GM20000 (cell line): ENCODE data around the gene SGSM2.

Experiments used
- DNase-seq: peaks from one replicate; pipeline ENCODE4 v3.0.0; 2012; ENCODE audit warnings: low spot score
- TF ChIP-seq, protein P1 (sequence below): IDR thresholded peaks from 2 replicates; pipeline ENCODE4 v1.5.1; 2012; ENCODE audit warnings: mild to moderate bottlenecking, control low read depth; ENCODE audit errors: extremely low read depth, missing control alignments

The SGSM2 gene

DNA sequence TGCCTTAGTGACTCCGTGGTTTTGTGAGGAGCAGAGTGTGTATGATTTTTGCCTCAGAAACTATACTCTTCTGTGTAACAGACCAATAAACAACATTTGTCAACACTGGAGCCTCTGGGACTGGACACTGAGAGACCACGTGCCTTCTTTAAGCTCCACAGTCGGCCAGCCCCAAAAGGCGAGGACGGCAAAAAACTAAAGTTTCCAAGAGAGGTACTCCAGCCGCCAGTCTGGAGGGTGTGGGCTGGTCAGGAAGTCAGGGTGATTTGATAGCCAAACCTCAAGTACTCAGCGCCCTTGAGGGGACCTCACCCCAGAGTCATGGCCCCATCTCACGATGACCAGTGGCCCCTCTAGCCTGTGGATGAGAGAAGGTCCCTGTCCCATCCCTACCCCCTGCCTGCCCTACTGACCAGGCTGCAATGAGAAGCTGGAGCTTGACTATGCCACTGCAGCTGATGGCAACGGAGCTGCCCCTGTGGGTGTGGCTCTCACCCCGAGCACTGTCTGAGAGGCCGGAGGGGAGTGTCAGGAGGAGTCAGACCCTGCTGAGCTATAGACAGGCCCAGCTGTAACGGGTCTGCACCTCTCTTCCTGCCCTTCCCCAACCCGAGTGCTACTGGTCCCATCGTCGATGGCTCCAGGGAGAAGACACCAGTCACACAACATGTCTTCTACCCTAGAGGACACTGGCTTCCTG is 43.8 kb downstream of the SGSM2 start:
- TF ChIP-seq, protein P1, sequence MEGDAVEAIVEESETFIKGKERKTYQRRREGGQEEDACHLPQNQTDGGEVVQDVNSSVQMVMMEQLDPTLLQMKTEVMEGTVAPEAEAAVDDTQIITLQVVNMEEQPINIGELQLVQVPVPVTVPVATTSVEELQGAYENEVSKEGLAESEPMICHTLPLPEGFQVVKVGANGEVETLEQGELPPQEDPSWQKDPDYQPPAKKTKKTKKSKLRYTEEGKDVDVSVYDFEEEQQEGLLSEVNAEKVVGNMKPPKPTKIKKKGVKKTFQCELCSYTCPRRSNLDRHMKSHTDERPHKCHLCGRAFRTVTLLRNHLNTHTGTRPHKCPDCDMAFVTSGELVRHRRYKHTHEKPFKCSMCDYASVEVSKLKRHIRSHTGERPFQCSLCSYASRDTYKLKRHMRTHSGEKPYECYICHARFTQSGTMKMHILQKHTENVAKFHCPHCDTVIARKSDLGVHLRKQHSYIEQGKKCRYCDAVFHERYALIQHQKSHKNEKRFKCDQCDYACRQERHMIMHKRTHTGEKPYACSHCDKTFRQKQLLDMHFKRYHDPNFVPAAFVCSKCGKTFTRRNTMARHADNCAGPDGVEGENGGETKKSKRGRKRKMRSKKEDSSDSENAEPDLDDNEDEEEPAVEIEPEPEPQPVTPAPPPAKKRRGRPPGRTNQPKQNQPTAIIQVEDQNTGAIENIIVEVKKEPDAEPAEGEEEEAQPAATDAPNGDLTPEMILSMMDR = no peak
- no peak for DNase-seq

DNA sequence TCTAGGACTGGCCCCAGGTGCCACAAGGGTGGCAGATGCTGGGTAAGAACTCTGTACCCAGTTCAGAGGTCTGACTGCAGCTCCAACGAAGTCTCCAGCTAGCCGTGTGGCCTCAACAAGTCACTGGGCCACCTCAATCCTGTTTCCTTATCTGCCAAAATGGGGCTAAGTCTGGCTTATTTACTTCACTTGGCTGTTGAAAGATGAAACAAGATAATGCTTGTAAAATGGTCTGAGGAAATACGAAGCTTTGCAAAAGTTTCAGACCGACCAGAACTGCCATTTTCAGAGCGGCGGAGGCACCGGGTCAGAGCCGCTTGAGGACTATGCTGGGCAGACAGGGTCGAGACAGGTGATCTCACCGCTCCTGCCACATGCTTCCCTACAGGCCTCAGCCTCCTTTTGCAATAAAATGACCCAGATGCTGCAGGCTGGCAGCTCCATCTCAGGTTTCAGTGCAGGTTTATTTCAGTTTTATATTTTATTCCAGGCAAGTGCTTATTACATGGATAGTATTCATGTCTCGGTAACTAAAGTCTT is 46.4 kb downstream of the SGSM2 start:
- TF ChIP-seq, protein P1 = no peak
- DNase-seq = no peak

DNA sequence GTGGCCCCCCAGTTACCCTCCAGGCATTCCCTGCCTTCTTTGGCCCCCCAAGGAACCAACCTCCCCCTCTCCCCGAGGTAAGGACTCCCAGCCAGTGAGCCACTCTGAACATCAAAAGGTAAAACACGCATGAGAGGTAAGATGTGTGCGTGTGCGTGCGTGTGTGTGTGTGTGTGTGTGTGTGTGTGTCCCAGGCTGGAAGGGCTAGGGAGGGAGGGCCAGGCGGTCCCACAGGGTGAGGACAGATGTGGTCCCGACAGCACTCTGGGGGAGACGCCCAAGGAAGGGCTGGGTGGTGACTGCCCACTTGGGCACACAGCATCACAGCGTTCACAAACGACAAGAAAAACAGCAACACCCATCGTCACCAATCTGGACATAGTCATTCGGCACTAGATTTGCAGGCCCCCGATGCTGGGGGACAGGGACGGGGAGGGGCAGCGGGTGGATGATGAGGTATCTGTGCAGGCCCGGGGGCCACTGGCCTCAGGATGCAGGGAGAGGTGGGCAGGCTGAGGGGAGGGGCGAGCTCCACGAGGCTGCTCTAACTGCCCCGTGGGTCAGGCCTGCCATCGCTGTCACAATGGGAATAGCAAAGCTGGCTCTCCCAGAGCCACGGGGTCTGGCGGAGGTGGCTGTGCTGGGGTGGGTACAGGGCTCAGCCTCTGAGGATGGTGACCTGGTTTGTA is 47.3 kb downstream of the SGSM2 start:
- no peak for DNase-seq
- TF ChIP-seq, protein P1 = no peak

DNA sequence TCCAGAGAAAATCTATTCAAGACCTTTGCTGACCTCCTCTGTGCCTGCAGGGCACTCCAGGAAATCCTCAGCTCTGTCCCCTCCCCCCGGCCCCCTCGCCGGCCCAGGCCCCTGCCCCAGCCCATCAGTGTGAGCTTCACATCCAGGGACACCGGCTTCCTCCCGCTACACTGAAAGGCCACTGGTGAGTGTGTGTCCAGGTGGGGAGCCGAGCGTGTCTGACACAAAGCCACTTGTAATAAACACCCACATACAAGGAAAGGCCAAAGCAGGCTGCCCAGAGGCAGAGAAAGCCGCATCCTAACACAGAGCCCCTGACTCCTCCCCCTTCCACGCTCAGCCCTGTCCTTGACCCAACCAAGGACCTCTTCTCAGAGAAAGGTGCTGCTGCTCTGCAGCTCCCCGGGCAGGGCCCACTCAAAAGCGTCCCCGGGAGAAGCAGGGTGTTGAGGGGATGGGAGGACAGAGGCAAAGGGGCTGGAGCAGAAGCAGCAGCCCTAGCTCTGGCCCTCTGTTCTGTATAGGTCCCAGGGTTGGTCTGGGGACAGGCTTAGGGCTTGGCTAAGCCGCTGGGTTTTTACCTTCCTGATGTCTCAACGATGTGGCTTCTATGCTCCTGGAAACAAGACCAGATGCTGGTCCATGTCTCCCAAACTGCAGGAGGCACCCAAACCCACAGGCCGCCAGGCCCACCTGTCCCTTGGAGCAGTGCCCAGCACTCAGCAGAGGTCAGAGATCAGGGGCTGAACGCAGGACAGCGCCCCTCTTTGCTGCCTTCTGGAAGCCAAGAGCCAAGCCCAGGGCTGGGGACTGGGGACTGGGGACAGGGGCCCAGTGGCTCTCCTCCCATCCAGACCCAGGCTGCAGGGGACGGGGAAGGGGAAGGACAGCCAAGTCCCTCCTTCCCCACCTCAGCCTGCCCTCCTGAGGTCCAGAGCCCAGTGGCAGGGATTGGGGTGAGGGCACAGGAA is 48.2 kb downstream of the SGSM2 start:
- no peak for DNase-seq
- TF ChIP-seq, protein P1 = no peak

DNA sequence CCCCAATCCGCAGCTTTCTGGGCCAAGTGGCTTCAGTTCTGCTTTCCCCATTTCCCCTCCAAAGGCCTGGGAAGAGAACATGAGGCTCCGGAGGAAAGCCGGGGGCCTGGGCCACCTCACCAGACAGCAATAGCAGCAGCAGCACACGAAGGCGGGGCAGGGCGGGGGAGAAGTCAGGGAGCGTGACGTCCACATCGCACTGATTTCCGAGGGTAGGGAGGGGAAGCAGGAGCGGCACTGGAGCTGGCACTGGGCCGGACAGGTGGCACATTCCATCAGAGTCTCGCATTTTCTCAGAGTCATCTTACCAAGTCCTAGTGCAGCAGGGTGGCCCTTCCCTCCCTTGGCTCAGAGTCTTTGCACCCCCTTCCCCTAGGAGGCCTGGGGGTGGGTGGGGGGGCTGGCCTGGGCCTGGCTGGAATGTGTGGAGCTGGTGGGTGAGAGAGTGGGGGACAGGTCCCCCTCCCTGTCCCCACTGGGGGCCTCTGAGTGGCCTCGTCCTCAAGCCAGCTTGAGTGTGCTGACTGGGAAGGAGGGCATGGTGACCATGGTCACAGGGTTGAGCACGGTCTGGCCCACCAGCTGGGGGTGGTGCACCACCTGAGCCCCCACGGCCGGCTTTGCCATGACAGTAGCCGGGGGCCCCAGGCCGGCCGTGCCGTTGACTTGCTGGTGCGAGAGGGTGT is 49.2 kb downstream of the SGSM2 start:
- DNase-seq = no peak
- TF ChIP-seq, protein P1 = no peak

DNA sequence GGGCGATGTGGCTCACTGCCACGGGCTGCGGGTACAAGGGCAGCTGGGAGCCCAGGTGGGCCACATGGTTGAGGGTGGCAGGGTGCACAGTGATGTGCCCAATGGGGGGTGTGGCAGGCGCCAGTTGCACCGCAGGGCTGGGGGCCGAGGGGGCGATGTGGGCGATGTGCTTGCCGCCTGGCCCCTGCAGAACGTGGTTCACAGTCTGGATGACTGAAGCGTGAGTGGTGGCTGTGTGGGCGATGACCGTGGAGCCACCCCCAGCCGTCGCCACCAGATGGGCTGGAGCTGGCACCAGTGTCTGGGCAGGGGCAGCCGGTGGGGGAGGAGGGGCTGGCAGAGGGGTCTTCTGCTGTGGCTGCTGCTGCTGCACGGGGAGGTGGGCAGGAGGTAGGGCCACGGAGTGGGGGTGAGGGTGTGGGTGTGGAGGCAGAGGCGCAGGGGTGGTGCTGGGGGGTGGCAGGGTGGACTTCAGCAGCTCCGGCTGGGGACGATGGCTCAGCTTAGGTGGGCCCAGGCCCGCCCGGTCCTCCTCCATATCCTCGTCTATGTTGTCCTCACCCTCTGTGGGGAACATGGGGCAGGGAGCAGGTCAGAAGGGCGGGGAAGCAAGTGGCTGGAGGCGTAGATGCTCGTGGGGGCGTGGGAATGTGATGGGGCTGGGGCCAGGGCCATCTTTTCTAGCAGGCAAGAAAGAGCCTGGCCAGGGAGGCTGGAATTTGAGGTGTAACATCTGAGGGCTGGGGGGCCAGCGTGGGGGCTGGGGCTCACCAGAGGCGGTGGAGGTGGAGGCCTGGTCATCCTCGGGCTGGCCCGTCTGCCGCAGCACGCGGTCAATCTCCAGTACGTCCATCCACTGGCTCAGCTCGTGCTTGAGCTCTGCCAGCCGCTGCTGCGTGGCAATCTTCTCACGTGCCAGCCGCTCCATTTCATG is 50.1 kb downstream of the SGSM2 start:
- no peak for DNase-seq
- TF ChIP-seq, protein P1 = no peak
